ENCODE results near the gene CTNS. TPM values are rescaled to one million over a fixed set of nuclear protein-coding genes. Genes with fewer than 3 reads are reported as not detected.

The CTNS gene
- total RNA-seq, 4 donors from 2014 or later, result 15.0 to 141 (median 60.2) TPM

DNA sequence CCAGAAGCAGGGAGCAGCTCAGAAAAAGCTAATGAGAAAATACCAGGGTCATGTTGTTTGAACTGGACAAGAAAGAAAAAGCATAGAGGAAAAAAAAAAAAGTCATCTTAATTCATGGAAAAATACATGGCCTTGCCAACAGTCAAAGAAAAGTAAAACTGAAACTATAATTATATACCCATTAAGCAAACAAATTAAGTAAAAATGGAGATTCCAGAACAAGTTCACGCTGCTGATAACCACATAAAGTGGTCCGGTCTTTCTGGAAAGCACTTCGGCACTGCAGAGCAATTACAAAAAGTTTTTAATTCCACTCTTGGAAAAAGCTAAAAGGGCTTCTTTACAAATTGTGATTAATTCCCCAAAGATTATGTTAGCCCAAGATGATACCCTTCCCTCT lies 71.8 kb downstream of the CTNS start:
- Histone ChIP-seq H3K4me1 (peaks cover 0 to 8% of the 10 kb centered on the region in 2 donors), H3K4me3 (no peak overlapping the region), H3K36me3 (peaks cover 0 to 18% of the 10 kb centered on the region in 2 donors), H3K27ac (no peak overlapping the region), H3K27me3 (no peaks in the 10 kb centered on the region), H3K9me3 (no peaks in the 10 kb centered on the region)
- DNase-seq (no peak), ATAC-seq (no peak)
- in situ Hi-C loops (cut with MboI; ENCODE audit: low sequenced_read_pairs in 4 of 4), result no loop called here
- TF ChIP-seq CTCF (IDR thresholded peaks at IDR 0.05 in 4 of 5, conservative IDR thresholded peaks at IDR 0.05 in 1 of 5) (no peak), POLR2A (IDR thresholded peaks at IDR 0.05) (no peak)
- intact Hi-C loops (cut with DNase I; ENCODE audit: low total_unique reads), result no loop called here

DNA sequence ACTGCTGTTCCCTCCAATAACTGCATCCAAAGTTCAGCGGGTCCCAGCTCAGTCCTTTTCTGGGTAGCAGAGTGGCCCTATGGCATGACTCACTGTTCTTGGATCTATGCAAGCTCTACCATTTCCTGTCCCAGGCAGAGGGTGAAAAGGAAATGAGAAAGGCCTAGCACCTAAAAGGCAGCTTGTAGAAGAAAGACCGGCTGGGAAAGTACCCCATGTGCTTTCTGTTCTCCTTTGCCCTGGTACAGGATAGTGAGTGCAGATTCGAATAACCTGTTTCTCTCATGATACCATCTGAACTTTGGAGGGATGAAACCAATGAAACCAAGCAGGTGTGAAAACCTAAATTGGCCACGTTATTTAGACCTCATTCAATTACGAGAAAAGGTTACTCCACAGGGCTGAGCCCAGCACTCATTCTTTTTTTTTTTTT lies 74.4 kb downstream of the CTNS start:
- intact Hi-C loops (cut with DNase I; ENCODE audit: low total_unique reads), result no loop called here
- no peak overlapping the region for H3K27ac ChIP-seq
- H3K27me3 ChIP-seq, result no peaks in the 10 kb centered on the region
- no peak overlapping the region for H3K4me3 ChIP-seq
- no peak for DNase-seq
- H3K36me3 ChIP-seq, result peaks cover 0 to 41% of the 10 kb centered on the region in 2 donors
- H3K4me1 ChIP-seq, result peaks cover 0 to 3% of the 10 kb centered on the region in 2 donors
- H3K9me3 ChIP-seq, result no peaks in the 10 kb centered on the region
- TF ChIP-seq POLR2A (IDR thresholded peaks at IDR 0.05), result no peak
- no peak for TF ChIP-seq CTCF (IDR thresholded peaks at IDR 0.05 in 4 of 5, conservative IDR thresholded peaks at IDR 0.05 in 1 of 5)
- ATAC-seq, result peak in 1 of 2 donors; percentile 68
- in situ Hi-C loops (cut with MboI; ENCODE audit: low sequenced_read_pairs in 4 of 4), result no loop called here

Other genes starting within 250 kb of the CTNS start
- not detected for gene OR1E1, start 238.3 kb upstream of the CTNS start, total RNA-seq
- gene OR3A3, start 225.4 kb upstream of the CTNS start, total RNA-seq, result not detected
- gene OR1E2, start 202.9 kb upstream of the CTNS start, total RNA-seq, result under 1 TPM in 1 of 4 donors, not detected in 3; 0.49 TPM
- under 1 TPM in 2 of 4 donors, not detected in 2; 0.22 to 0.23 TPM for gene SPATA22, start 164.9 kb upstream of the CTNS start, total RNA-seq
- gene ASPA, start 160.8 kb upstream of the CTNS start, total RNA-seq, result 1 to 10 TPM in 3 of 4 donors, under 1 TPM in 1; 0.89 to 4.8 (median 1.4) TPM
- gene TRPV3, start 78.9 kb upstream of the CTNS start, total RNA-seq, result 1 to 10 TPM; 1.3 to 3.8 (median 1.6) TPM
- 1 to 10 TPM; 1.7 to 6.5 (median 3.5) TPM for gene TRPV1, start 27.3 kb upstream of the CTNS start, total RNA-seq
- gene SHPK, start 510 bp upstream of the CTNS start, total RNA-seq, result 1 to 10 TPM; 4.1 to 4.7 (median 4.4) TPM
- 10 to 100 TPM; 24.1 to 45.1 (median 33.8) TPM for gene TAX1BP3, start 31.8 kb downstream of the CTNS start, total RNA-seq
- 10 to 100 TPM; 40.6 to 73.8 (median 54.5) TPM for gene EMC6, start 32.1 kb downstream of the CTNS start, total RNA-seq
- 10 to 100 TPM; 12.3 to 52.9 (median 30.2) TPM for gene P2RX5, start 59.4 kb downstream of the CTNS start, total RNA-seq
- 1 to 10 TPM in 1 of 4 donors, under 1 TPM in 3; 0.20 to 1.3 (median 0.24) TPM for gene HASPIN, start 87.1 kb downstream of the CTNS start, total RNA-seq
- 10 to 100 TPM; 10.8 to 25.0 (median 23.5) TPM for gene ITGAE, start 164.4 kb downstream of the CTNS start, total RNA-seq
- 10 to 100 TPM in 3 of 4 donors, 1 to 10 TPM in 1; 9.5 to 15.2 (median 14.5) TPM for gene NCBP3, start 209.5 kb downstream of the CTNS start, total RNA-seq